HEK293 (cell line): ENCODE measurements around the gene HMCN2.

ENCODE experiments used
- CTCF ChIA-PET: fragments of 350-600 bp; formaldehyde crosslinking; extraction: SDS; loops from one replicate; lab custom pipeline; 2021; ENCODE audit warnings: antibody characterized with exemption; lab: Yijun Ruan, JAX
- POLR2A ChIA-PET: fragments of 300-600 bp; formaldehyde crosslinking; extraction: SDS; loops from one replicate; lab custom pipeline; 2020; ENCODE audit warnings: antibody characterized with exemption, inconsistent platforms; lab: Yijun Ruan, JAX
- H3K27ac ChIP-seq: fragments of 200-500 bp; sonication (Bioruptor generic); 2 replicates; pipeline ENCODE4 v1.5.1; 2014; ENCODE audit warnings: low read depth, low read length, control low read depth, inconsistent platforms; ENCODE audit errors: extremely low read depth
- H3K36me3 ChIP-seq, 2 experiments: fragments of 200-500 bp in 1 of 2; sonication (Bioruptor generic) in 1 of 2; 1 replicate in 1 of 2; 2 replicates in 1 of 2; pipeline ENCODE4 v1.5.1; 2014 to 2017; ENCODE audit warnings: inconsistent platforms in 2 of 2, low read length in 2 of 2; ENCODE audit not compliant: control insufficient read depth in 2 of 2, insufficient read depth in 1 of 2
- H3K4me1 ChIP-seq: fragments of 200-500 bp; sonication (Bioruptor generic); 2 replicates; pipeline ENCODE4 v1.5.1; 2014; ENCODE audit warnings: mild to moderate bottlenecking, low read length, inconsistent platforms; ENCODE audit not compliant: control insufficient read depth, insufficient read depth
- H3K4me3 ChIP-seq: 2 replicates; pipeline ENCODE4 v1.5.1; 2011; ENCODE audit warnings: low read depth, mild to moderate bottlenecking, control low read depth, low read length, moderate library complexity
- H3K9me3 ChIP-seq: fragments of 200-500 bp; sonication (Bioruptor generic); 2 replicates; pipeline ENCODE4 v1.5.1; 2014; ENCODE audit warnings: low read depth, low read length, inconsistent platforms; ENCODE audit not compliant: control insufficient read depth, insufficient read depth
- GLI2 ChIP-seq: fragments of 450-650 bp; formaldehyde crosslinking; IDR thresholded peaks from 2 replicates; pipeline ENCODE4; 2017; ENCODE audit warnings: missing biosample characterization, missing genetic modification characterization, low read depth, borderline replicate concordance
- HOXD13 ChIP-seq: sonication (generic); formaldehyde crosslinking; IDR thresholded peaks from 2 replicates; pipeline ENCODE4 v1.8.0; 2022; ENCODE audit warnings: missing genetic modification reagents, borderline replicate concordance
- MZF1 ChIP-seq: fragments of 450-650 bp; formaldehyde crosslinking; IDR thresholded peaks from 2 replicates; pipeline ENCODE4 v1.5.1; 2017; ENCODE audit warnings: missing biosample characterization, missing genetic modification characterization, borderline replicate concordance
- PATZ1 ChIP-seq: fragments of 450-650 bp; formaldehyde crosslinking; IDR thresholded peaks from 2 replicates; pipeline ENCODE4 v1.5.1; 2016; ENCODE audit warnings: missing biosample characterization, missing genetic modification characterization
- PRDM6 ChIP-seq: fragments of 450-650 bp; formaldehyde crosslinking; IDR thresholded peaks from 2 replicates; pipeline ENCODE4 v1.5.1; 2017; ENCODE audit warnings: missing biosample characterization, missing genetic modification characterization
- SP7 ChIP-seq: fragments of 450-650 bp; formaldehyde crosslinking; IDR thresholded peaks from 2 replicates; pipeline ENCODE4 v1.5.1; 2016; ENCODE audit warnings: missing biosample characterization, missing genetic modification characterization
- TRIM28 ChIP-seq: IDR thresholded peaks from 2 replicates; pipeline ENCODE4 v1.6.1; 2011; ENCODE audit warnings: low read length, control low read depth, borderline replicate concordance
- WT1 ChIP-seq: fragments of 450-650 bp; formaldehyde crosslinking; IDR thresholded peaks from 2 replicates; pipeline ENCODE4 v1.5.1; 2016; ENCODE audit warnings: missing biosample characterization, missing genetic modification characterization
- ZBTB17 ChIP-seq: fragments of 450-650 bp; formaldehyde crosslinking; IDR thresholded peaks from 2 replicates; pipeline ENCODE4 v1.5.1; 2016; ENCODE audit warnings: missing biosample characterization, missing genetic modification characterization
- ZBTB26 ChIP-seq: fragments of 450-650 bp; formaldehyde crosslinking; optimal IDR thresholded peaks from 2 replicates; pipeline ENCODE3; 2016; ENCODE audit warnings: missing biosample characterization, mild to moderate bottlenecking, missing genetic modification characterization
- ZBTB7A ChIP-seq: fragments of 450-650 bp; formaldehyde crosslinking; IDR thresholded peaks from 2 replicates; pipeline ENCODE4 v1.5.1; 2016; ENCODE audit warnings: low read depth, missing biosample characterization, missing genetic modification characterization
- ZFHX2 ChIP-seq: fragments of 450-650 bp; formaldehyde crosslinking; conservative IDR thresholded peaks from 2 replicates; pipeline ENCODE4 v1.5.1; 2016; ENCODE audit warnings: missing biosample characterization, missing genetic modification characterization
- ZNF114 ChIP-seq: fragments of 450-650 bp; formaldehyde crosslinking; IDR thresholded peaks from 2 replicates; pipeline ENCODE4 v1.5.0; 2017; ENCODE audit warnings: missing biosample characterization, missing genetic modification characterization
- ZNF133 ChIP-seq: fragments of 450-650 bp; formaldehyde crosslinking; IDR thresholded peaks from 2 replicates; pipeline ENCODE4 v1.5.1; 2016; ENCODE audit warnings: missing biosample characterization, missing genetic modification characterization
- ZNF138 ChIP-seq: fragments of 450-650 bp; formaldehyde crosslinking; IDR thresholded peaks from 2 replicates; pipeline ENCODE4 v1.5.1; 2016; ENCODE audit warnings: missing biosample characterization, missing genetic modification characterization, borderline replicate concordance
- ZNF324 ChIP-seq: fragments of 450-650 bp; formaldehyde crosslinking; IDR thresholded peaks from 2 replicates; pipeline ENCODE4 v1.5.1; 2016; ENCODE audit warnings: missing biosample characterization, missing genetic modification characterization
- ZNF423 ChIP-seq: fragments of 450-650 bp; formaldehyde crosslinking; IDR thresholded peaks from 2 replicates; pipeline ENCODE4 v1.5.1; 2016; ENCODE audit warnings: missing biosample characterization, missing genetic modification characterization
- ZNF426 ChIP-seq: fragments of 450-650 bp; formaldehyde crosslinking; IDR thresholded peaks from 2 replicates; pipeline ENCODE4 v1.5.1; 2017; ENCODE audit warnings: missing biosample characterization, missing genetic modification characterization, mild to moderate bottlenecking, inconsistent platforms, moderate library complexity
- ZNF521 ChIP-seq: fragments of 450-650 bp; formaldehyde crosslinking; IDR thresholded peaks from 2 replicates; pipeline ENCODE4 v1.5.1; 2017; ENCODE audit warnings: missing biosample characterization, mild to moderate bottlenecking, missing genetic modification characterization
- ZNF530 ChIP-seq: fragments of 450-650 bp; formaldehyde crosslinking; IDR thresholded peaks from 2 replicates; pipeline ENCODE4 v1.5.1; 2016; ENCODE audit warnings: low read depth, missing biosample characterization, missing genetic modification characterization
- ZNF544 ChIP-seq: fragments of 450-650 bp; formaldehyde crosslinking; IDR thresholded peaks from 2 replicates; pipeline ENCODE4 v1.5.0; 2017; ENCODE audit warnings: missing biosample characterization, missing genetic modification characterization
- ZNF701 ChIP-seq: fragments of 450-650 bp; formaldehyde crosslinking; IDR thresholded peaks from 2 replicates; pipeline ENCODE4 v1.5.1; 2016; ENCODE audit warnings: missing biosample characterization, missing genetic modification characterization
- ZNF792 ChIP-seq: fragments of 450-650 bp; formaldehyde crosslinking; IDR thresholded peaks from 2 replicates; pipeline ENCODE4 v1.5.1; 2016; ENCODE audit warnings: missing biosample characterization, missing genetic modification characterization
- TF ChIP-seq, protein P1 (sequence below): fragments of 450-650 bp; formaldehyde crosslinking; IDR thresholded peaks from 2 replicates; pipeline ENCODE4 v1.5.1; 2017; ENCODE audit warnings: missing biosample characterization, missing genetic modification characterization

The HMCN2 gene

DNA sequence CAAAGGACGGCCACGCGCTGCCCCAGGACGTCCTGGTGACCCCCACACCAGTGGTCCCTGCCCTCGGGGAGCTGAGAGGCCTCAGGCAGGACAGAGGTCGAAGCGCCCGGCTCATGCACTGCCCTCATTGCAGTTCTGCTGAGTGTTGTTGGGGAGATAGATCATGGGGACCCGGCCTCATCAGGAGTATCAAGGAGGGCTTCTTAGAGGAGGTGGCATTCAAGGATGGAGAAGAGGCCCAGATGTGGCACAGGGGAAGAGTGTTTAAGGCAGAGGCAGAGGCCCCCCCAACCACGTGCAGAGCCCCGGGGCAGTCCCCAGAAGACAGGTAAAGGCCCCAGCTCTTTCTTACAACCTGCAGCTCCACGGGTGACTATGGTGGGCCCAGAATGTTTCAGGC, 205.4 kb downstream of the HMCN2 start (continued):
- TF ChIP-seq GLI2 (no peak), ZFHX2 (tag by site-specific recombination) (no peak), ZNF426 (tag by site-specific recombination) (no peak), ZNF324 (tag by site-specific recombination) (no peak)
- TF ChIP-seq, protein P1, sequence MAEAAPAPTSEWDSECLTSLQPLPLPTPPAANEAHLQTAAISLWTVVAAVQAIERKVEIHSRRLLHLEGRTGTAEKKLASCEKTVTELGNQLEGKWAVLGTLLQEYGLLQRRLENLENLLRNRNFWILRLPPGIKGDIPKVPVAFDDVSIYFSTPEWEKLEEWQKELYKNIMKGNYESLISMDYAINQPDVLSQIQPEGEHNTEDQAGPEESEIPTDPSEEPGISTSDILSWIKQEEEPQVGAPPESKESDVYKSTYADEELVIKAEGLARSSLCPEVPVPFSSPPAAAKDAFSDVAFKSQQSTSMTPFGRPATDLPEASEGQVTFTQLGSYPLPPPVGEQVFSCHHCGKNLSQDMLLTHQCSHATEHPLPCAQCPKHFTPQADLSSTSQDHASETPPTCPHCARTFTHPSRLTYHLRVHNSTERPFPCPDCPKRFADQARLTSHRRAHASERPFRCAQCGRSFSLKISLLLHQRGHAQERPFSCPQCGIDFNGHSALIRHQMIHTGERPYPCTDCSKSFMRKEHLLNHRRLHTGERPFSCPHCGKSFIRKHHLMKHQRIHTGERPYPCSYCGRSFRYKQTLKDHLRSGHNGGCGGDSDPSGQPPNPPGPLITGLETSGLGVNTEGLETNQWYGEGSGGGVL (tag by site-specific recombination) = no peak

DNA sequence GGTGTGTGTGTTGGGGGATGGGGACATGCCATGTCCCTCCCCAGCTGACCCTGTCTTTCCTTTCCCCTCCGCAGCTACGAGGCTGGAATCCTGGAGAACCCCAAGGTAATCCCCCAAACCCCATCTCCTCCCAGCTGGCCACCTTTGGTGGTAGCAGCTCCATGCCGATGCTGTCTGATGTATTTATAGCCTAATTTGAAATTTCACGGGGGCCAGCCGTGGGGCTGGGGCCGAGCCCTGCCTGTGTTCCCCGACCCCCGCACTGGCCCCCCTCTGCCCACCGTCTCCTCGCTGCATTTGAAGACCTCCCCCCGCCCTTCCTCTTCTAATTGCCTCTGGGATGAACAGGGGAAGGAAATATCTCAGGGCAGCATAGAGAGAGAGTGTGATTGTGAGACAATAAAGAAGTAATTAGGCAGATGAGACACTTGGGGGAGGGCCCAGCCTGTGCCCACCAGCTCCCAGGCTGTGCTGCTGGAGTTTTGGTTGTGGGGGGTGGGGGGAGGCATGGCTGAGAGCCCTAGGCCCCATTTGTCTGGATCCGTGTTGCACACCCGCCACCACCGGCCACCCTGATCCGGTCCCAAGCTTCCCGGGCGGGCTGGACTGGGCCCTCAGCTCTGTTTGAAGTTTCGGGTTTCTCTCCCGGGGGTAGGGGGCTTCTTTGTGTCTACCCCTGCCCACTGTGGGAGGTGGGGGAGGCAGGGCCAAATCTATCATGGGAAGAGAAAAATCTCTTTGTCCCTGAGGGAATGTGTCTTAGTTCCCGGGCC, 206.0 kb downstream of the HMCN2 start:
- H3K4me3 ChIP-seq = no peak overlapping the region
- TF ChIP-seq ZNF133 (tag by site-specific recombination) (no peak), PRDM6 (no peak), WT1 (tag by site-specific recombination) (no peak), MZF1 (tag by site-specific recombination) (no peak), ZNF701 (no peak)
- H3K4me1 ChIP-seq = no peaks in the 10 kb centered on the region
- ChIA-PET CTCF (interaction anchor here (1.3 to 15.5 kb wide), 2 partner anchors 215 to 229 kb away, joined by 3 to 305 read pairs; partner anchors contain the start of gene EXOSC2), POLR2A (interaction anchor here (0.6 kb wide), 1 partner anchor 141 kb away, joined by 3 read pairs; no protein-coding TSS in a partner anchor)
- no peaks in the 10 kb centered on the region for H3K9me3 ChIP-seq
- H3K36me3 ChIP-seq = peaks cover 0 to 3% of the 10 kb centered on the region in 2 experiments; a peak in 1 of 3 replicates
- no peak overlapping the region for H3K27ac ChIP-seq

GRCh38 chr9:130472184-130472705, 206.7 kb downstream of the HMCN2 start:
- H3K9me3 ChIP-seq = no peaks in the 10 kb centered on the region
- CTCF ChIA-PET = interaction anchor here (15.5 kb wide), 1 partner anchor 215 kb away, joined by 305 read pairs; the partner anchor contains the start of gene EXOSC2
- H3K36me3 ChIP-seq = peaks cover 0 to 7% of the 10 kb centered on the region in 2 experiments; a peak in 1 of 3 replicates
- no peak for TF ChIP-seq HOXD13 (CRISPR knock-in tag)
- no peak for TF ChIP-seq SP7 (tag by site-specific recombination)
- no peak for TF ChIP-seq ZBTB26 (tag by site-specific recombination)
- TF ChIP-seq ZBTB17 (tag by site-specific recombination) = no peak
- TF ChIP-seq ZNF792 = no peak
- TF ChIP-seq ZNF521 (tag by site-specific recombination) = no peak
- TF ChIP-seq ZNF544 (tag by site-specific recombination) = no peak
- no peak for TF ChIP-seq ZNF114 (tag by site-specific recombination)
- no peak for TF ChIP-seq TRIM28
- TF ChIP-seq ZBTB7A (tag by site-specific recombination) = no peak
- no peak for TF ChIP-seq ZNF530 (tag by site-specific recombination)
- no peak for TF ChIP-seq ZNF138 (tag by site-specific recombination)
- TF ChIP-seq, protein P1 (tag by site-specific recombination) = no peak
- no peak for TF ChIP-seq ZNF423
- no peak for TF ChIP-seq PATZ1

More at GRCh38 chr9:130472184-130472705, 206.7 kb downstream of the HMCN2 start:
- no peak overlapping the region for H3K27ac ChIP-seq
- no peak overlapping the region for H3K4me3 ChIP-seq
- H3K4me1 ChIP-seq = no peaks in the 10 kb centered on the region
- POLR2A ChIA-PET = no interaction called here
